DMS153 treated with DMSO at 0.1 percent for 48 hours (cell line): ENCODE results near the gene CASKIN2.

ENCODE experiments used
- DNase-seq: peaks from one replicate; lab custom pipeline; 2025; ENCODE audit not compliant: unreplicated experiment; lab: John Stamatoyannopoulos, UW

CASKIN2 gene

DNA sequence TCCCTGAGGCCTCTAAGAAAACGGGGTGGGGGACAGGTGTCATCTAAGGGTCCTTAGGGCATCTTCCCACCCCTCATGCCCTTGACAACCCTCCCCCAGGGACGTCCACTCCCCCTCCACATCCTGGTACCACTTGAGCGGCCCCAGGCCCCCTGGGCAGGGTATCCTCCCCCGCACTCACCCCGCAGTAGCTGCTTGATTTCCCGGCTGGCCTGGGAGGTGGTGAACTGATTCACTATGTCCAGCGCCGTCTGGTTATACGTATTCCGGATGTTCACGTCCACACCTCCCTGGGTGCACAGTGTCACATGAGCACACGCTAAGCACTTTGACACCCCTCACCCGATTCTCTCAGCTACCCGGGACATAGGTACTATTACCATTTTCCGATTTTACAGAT, 9.7 kb downstream of the CASKIN2 start:
- DNase-seq: no peak

DNA sequence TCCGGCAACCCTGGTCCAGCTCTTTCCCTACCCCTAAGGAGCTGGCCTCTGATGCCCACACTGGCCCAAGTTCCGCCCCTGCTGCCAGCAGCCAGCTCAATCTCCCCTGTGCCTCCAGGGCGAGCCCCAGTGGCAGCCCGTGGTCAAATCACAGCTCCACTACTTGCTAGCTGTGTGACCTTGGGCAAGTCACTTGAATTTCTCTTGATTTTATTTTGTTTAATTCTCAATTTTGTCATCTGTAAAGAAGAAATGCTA, 10.3 kb downstream of the CASKIN2 start:
- DNase-seq: no peak

DNA sequence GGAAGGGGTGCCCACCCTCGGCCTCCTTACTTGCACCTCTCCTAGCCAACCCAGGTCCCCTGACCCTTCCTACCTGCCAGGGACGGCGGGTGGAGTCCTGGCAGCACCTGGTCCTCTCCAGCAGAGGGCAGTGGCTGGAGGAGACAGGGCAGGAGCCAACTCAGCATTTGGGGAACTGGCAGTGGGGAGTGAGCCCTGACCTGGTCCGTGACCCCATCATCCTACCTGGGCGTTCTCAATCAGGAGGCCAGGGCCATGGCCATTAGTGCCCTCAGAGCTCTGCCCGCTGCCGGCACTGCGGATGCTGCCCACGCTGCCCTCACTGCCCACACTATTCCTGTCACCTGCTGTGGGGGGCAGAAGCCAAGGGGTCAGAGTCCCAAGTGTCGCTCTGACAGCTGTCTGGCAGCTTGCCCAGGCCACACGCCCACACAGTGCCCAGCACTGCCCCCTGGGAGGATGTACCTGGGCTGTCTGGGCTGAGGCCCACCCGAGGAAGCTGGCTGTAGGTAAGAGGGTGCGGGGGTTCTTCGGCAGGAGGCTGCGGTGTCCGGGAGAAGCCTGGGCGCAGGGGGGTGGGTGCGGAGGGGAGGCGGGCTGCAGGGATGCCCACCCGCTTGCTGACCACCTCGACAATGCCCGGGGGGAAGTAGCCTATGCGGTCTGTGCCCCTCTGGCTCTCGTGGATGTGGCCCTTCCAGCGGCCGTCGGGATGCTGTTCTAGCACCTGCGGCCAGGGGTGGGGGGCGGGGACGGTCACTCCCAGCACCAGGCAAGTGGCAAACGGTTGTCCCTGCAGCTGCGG, 10.8 kb downstream of the CASKIN2 start:
- no peak for DNase-seq

DNA sequence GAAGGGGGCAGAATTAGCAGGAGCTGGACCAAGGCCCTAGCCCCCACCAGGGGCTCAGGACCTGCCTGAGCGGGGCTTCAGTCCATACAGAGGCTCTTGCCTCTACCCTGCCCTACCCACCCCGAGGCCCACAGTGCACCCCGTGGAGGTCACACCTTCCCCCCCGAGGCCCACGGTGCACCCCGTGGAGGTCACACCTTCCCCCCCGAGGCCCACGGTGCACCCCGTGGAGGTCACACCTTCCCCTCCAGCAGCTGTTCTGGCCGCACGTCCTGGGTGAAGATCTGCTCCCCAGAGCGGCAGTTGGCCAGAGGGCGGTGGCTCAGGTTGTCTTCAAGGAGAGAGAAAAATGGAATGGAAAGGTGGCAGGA, 11.4 kb downstream of the CASKIN2 start:
- no peak for DNase-seq

DNA sequence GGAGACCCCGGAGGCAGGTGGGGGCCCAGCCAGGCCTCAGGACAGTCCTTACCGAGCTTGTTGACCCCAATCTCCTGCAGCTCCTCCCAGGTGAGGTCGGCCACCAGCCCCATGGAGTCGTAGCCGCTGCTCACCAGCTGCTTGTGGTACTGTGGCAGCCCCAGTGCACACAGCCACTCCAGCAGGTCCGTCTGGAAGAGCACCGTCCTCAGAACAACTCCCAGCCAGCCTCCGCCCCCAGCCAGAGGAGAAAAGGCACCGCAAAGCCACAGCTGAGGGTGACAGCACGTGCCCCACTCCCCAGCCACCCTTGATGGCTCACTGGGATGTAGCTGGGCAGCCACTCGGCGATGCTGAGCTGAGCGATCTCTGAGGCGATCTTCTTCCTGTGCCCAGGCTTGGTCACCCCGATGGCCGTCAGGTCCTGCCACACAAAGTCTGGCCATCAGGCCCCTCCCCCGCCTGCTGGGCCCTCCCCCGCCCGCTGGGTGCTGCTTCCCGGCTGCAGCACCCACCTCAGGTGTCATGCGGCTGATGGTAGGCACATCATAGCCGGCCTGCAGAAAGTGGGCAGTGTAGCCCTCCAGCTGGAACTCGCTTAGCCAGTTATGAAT, 11.9 kb downstream of the CASKIN2 start:
- DNase-seq: no peak

DNA sequence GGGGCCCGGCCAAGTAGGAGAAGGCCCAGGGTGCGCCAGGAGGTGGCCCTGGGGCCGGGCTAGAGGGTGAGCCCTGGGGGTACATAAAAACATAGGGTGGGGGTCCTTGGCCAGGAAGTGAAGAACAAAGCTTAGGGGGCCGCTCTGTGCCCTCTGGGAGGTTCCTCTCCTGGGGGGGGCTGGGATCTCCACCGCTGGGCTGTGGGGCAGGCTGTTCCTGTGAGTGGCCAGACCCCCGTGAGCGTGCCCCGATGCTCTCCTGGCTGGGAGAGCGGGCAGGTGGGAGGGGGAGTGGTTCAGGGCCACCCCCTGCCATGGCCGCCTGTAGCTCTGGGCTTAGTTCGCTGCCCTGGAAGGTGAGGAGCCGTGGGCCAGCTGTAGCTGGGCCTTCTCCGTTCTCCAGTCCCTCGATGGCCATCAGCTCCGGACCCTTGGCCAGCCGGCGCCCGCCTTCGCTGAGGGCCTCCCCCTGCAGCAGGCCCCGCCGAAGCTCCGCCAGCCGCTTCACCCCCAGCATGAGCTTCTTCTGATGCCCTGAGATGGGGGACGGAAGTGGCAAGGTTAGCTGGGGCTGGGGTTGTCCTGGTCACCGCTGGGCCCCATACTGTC, 12.5 kb downstream of the CASKIN2 start:
- DNase-seq: no peak

DNA sequence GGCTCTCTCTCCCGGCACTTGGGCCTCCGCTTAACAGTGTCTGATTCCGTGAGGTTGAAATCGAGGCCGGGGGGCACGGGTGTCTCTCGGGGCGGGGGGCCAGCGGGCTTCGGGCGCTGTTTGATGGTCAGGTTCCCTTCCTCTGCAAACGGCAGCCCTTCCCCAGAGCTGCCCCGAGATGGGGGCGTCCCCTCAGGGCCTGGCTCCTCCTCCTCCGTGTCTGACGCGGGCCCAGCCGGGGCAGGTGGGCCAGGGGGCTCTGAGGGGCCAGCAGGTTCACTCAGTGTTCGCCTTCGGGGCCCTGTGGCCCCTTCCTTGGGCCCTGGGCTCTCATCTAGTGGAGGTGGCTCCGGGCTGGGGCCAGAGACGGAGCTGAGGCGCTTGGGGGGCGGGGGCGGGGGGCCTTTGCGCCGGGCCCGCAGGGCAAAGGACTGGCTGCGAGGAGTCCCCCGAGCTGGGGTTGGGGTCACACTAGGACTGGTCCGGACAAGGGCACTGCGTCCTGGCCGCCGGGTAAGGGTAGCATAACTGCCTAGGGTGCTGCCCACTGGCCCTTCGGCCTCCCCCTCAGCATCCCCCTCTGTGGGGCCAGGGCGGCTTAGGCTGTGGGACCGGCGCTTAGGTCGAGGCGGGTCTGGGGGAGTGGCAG, 13.1 kb downstream of the CASKIN2 start:
- DNase-seq: no peak

DNA sequence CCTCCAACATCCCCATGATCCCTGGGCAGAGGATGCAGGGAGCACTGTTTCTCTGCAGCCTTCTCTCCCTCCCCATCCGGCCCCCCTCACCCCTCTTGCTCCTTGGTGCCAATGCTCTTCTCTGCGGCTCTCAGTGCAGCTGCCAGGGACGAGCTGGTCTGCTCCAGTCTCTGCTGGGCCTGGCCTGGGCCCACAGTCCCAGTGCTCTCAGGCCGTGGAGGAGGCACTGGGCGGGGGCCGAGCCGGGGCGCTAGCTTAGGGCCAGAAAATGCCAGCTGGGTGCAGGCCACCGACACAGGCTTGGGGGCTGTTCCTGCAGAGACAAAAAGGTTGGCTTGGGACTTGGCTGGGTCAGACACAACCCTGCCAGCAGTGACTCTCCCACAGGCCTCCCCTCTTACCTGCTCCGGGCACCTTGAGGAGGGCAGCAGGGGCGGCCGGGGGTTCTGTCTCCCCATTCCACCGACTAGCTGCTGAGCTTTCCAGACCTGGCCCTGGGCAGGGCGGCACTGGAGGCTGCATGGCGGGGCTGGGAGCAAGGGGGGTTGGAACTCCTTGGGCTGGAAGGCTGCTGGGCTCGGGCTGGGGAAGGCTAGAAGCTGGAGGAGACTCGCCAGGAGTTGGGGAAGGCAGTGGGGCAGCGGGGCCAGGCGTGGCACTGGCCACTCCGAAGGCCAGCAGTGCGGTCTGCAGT, 13.8 kb downstream of the CASKIN2 start:
- DNase-seq: no peak

DNA sequence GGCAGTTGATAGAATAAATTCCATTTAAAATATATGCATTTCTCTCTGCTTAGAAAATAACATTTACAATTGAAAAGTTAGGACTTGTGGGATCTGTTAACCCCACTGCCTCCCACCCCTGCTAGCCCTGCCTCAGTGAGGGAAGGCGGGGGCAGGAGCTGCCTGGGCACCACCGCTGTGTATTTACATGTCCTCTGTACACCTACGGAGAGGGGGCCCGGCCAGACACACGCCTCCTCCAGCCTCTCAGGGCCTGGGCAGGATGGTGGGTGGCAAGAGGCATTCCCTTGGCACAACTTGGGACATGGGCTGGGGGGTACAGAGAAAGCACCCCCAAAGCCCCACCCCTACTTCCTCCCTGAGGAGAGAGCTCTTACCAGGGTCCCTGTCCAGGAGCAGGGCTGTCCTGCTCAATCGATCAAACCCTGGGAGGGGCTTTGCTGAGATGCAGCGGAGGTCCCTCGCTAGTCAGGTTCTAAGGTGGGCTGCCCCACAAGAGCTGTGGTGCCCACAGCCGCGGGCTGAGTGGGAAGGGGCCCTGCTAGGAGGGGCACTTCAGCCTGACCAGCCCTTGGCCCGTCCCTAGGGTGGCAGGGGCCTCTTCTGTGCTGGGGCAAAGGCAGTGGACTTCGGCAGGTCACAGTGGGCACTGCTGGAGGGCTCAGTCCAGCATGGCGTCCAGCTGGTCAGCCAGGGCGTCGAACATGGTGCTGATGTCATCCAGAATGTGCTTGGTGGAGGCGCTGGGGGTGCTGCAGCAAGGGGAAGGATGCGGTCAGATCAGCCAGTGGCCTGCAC, 14.7 kb downstream of the CASKIN2 start:
- DNase-seq: no peak

DNA sequence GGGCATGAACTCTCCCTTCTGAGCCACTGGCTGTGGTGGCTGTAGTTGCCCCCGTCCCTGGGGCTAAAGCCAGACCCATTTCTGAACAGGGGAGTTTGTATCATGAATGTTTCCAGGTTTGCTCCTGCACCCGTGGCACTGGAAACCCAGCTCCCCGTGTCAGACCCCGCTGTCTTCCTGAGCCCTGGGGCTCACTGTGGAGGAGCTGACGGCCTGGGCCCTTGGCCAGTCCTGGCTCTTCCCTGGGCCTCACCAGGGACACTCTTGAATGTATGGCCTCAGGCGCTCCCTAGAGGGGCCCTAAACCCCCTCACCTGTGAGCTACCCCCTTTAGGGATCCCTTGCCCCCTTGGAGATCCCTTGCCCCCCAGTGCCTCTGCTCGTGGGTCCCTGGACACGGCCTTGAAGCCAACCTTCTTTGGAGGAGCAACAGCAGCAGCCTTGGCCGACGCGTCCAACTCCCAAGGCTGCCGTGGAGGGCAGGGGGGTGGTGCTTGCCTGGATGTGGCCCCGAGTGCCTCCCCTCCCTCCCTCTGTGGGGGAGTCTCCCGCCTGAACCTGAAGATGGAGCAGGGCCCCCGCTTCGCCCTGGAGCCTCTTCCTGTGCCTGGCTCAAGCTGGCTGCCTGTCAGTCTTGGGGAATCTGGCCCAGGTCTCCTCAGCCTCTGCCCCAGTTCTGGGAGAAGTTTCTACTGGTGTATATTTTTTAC, 15.9 kb downstream of the CASKIN2 start:
- DNase-seq: no peak

DNA sequence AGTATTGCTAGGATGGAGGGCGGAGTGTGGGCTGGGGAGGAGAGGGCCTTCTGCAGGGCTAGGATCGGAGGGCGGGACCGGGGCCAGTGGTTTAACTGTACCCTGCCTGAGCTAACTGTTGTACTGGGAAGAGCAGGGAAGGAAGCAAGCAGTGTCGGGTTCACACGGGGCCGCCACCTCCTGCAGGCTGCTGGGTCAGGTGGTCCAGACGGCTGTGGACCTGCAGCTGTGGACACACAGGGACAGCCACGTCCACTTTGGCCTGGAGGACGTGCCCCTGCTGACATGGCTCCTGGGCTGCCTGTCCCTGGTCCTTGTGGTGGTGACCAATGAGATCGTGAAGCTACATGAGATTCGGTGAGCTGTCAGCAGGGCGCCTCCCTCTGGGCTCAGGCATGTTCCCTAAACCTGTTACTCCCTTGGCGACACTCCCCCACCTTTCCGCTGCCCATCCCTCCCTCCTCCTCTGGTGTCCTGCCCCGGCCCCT, 16.6 kb downstream of the CASKIN2 start:
- DNase-seq: no peak

DNA sequence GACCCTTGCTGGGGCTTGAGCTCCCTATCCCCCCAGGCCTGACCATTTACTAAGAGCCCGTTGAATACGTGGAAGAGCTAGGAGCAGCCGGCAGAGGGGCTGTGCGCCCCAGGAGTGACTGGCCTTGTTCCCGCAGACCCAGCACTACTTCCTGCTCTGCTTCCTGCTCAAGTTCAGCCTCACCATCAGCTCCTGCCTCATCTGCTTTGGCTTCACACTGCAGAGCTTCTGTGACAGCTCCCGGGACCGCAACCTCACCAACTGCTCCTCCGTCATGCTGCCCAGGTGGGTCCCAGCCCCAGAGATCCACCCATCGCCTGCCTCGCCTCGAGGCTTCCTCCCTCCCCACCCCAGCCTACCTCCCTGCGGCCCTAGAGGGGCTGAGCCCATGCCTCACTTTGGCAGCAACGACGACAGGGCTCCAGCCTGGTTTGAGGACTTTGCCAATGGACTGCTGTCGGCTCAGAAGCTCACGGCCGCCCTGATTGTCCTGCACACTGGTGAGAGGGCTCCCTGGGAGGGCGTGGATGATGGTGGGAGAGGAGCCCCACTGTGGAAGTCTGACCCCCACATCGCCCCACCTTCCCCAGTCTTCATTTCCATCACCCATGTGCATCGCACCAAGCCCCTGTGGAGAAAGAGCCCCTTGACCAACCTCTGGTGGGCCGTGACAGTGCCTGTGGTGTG, 17.2 kb downstream of the CASKIN2 start:
- DNase-seq: no peak

DNA sequence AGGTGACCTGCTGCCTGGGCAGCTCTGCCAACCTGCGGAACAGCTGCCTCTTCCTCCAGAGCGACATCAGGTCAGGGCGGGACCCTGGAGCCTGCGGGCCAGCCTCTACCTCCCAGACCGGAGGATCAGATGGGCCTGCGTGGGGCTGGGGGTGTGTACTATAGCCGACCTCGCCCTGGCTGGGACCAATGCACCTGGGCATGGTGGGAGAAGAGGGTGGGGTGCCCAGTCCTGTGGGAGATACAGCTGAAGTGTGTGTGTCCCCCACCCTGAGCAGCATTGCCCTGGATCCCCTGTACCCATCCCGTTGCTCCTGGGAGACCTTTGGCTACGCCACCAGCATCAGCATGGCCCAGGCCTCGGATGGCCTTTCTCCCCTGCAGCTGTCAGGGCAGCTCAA, 19.3 kb downstream of the CASKIN2 start:
- DNase-seq: no peak

DNA sequence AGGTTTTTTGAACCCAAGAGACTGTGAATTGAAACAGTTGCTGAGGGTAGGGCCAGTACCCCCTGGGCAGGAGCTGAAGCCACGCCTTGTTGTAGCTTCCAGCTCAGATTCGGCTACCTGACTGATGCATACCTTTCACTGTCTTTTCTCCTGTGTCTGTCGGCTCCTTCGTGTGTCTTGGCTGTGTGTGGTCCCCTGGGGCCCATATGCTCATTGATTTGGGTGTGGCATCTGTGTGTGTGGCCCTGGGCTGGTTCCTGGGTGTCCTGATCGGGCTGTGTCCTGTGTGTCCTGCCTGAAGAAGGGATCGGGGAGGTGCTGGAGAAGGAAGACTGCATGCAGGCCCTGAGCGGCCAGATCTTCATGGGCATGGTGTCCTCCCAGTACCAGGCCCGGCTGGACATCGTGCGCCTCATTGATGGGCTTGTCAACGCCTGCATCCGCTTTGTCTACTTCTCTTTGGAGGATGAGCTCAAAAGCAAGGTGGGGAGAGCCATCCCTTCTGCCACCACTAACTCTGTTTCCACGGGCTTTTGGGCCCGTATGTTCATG, 20.9 kb downstream of the CASKIN2 start:
- no peak for DNase-seq

DNA sequence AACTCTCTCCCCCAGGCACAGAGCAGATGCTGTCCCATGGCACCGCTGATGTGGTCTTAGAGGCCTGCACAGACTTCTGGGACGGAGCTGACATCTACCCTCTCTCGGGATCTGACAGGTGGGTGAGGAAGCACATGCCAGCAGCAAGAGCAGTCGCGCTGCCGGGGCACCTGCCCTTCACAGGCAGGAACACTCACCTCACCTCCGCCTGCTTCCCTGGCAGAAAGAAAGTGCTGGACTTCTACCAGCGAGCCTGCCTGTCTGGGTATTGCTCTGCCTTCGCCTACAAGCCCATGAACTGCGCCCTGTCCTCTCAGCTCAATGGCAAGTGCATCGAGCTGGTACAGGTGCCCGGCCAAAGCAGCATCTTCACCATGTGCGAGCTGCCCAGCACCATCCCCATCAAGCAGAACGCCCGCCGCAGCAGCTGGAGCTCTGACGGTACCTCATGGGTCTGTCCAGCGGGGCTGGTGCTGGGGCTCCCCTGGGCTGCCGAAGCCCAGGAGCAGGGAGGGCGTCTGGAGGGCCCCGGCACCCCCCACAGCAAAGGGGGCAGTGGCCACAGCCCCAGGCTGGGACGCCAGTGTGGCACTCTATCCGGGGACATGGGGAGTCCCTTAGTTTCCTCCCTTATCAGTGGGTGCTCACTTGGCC, 21.7 kb downstream of the CASKIN2 start:
- no peak for DNase-seq

DNA sequence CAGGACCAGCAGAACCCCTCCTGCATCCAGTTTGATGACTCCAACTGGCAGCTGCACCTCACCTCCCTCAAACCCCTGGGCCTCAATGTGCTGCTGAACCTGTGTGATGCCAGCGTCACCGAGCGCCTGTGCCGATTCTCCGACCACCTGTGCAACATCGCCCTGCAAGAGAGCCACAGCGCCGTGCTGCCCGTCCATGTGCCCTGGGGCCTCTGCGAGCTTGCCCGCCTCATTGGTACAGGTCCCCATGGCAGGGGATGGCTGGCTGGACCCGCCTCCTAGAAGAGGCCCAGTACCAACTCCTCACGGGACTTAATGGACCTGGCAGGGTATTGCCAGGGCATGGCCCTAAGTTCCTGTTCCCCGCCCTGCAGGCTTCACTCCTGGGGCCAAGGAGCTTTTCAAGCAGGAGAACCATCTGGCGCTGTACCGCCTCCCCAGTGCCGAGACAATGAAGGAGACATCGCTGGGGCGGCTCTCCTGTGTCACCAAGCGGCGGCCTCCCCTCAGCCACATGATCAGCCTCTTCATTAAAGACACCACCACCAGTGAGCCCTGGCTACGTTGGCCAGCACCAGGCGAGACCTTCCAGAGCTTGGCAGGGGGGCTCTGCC, 22.7 kb downstream of the CASKIN2 start:
- no peak for DNase-seq

DNA sequence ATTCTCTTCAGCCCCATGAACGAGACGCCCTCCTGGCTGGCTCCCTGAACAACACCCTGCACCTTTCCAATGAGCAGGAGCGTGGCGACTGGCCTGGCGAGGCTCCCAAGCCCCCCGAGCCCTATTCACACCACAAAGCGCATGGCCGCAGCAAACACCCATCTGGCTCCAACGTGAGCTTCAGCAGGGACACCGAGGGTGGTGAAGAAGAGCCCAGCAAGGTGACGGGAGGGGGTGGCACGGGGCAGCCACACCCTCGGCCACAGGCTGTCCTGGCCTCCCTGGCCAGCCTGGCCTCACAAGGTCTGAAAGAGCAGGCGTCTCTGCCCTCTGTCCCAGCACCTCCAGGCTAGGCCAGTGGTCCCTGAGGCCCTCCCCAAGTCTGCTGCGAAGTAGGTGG, 23.7 kb downstream of the CASKIN2 start:
- DNase-seq: no peak

DNA sequence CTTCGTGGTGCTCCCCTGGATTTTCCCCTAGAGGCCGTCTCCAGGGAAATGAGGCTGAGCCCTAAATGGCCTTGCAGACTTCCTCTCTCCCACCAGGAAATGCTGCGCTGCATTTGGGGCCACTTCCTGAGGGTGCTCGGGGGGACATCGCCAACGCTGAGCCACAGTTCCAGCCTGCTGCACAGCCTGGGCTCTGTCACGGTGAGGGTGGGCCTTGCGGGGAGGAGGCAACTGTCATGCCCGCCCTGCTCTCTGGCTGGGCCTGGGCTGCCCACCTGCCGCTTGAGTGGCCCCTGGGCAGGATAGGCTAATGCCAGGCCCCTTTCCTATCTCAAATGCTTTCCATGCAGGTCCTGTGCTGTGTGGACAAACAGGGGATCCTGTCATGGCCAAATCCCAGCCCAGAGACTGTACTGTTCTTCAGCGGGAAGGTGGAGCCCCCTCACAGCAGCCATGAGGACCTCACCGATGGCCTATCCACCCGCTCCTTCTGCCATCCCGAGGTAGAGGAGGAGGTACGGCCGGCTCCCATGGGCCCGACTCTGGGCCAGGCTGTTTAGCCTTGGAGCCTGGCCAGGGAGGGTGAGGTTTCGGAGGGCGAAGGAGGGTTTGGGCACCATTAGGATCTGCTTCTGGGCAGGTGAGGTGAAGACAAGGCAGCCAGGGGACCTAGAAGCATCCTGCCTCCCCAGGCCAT, 24.2 kb downstream of the CASKIN2 start:
- no peak for DNase-seq
